Calu3 (cell line): ENCODE results near the gene KRTAP3-1. TPM values are rescaled to one million over a fixed set of nuclear protein-coding genes. Genes with fewer than 3 reads are reported as not detected.

Experiments
- BruUV-seq: library from RNA; stranded (reverse); fragments of 400-500 nt; replicated peaks from 2 replicates; lab custom pipeline; 2021; lab: Mats Ljungman, UMichigan
- CTCF ChIA-PET: fragments of 300-600 bp; sonication (Branson Sonifier 250); formaldehyde crosslinking; loops from one replicate; lab custom pipeline; 2022; ENCODE audit warnings: antibody characterized with exemption; lab: Charles Lee
- DNase-seq: peaks from one replicate; pipeline ENCODE4 v3.0.0; 2022
- H3K27ac Mint-ChIP-seq: one replicate; pipeline ENCODE4 v1.8.0; 2022; ENCODE audit warnings: mixed read lengths; ENCODE audit not compliant: unreplicated experiment
- H3K27me3 Mint-ChIP-seq: one replicate; pipeline ENCODE4 v1.8.0; 2022; ENCODE audit warnings: mixed read lengths; ENCODE audit not compliant: unreplicated experiment
- H3K36me3 Mint-ChIP-seq: one replicate; pipeline ENCODE4 v1.8.0; 2022; ENCODE audit warnings: mild to moderate bottlenecking, moderate library complexity, mixed read lengths; ENCODE audit not compliant: insufficient read depth, unreplicated experiment
- H3K4me1 Mint-ChIP-seq: one replicate; pipeline ENCODE4 v1.8.0; 2022; ENCODE audit warnings: mild to moderate bottlenecking, low read depth, mixed read lengths; ENCODE audit not compliant: unreplicated experiment
- H3K4me3 Mint-ChIP-seq: one replicate; pipeline ENCODE4 v1.8.0; 2022; ENCODE audit warnings: mild to moderate bottlenecking, low read depth, moderate library complexity, mixed read lengths; ENCODE audit not compliant: unreplicated experiment
- H3K9me3 Mint-ChIP-seq: one replicate; pipeline ENCODE4 v1.8.0; 2022; ENCODE audit warnings: low read depth, mixed read lengths; ENCODE audit not compliant: unreplicated experiment
- CTCF ChIP-seq: fragments of 200-600 bp; IDR thresholded peaks from one replicate; pipeline ENCODE4 v1.8.0; 2022; ENCODE audit warnings: antibody characterized with exemption; ENCODE audit not compliant: unreplicated experiment
- intact Hi-C: fragments of 100-400 bp; cut with micrococcal nuclease; formaldehyde crosslinking; loops from one replicate; pipeline ENCODE4 v1.10.0; 2022; ENCODE audit not compliant: unreplicated experiment
- total RNA-seq: library from RNA; stranded (reverse); gene quantifications from 2 replicates; pipeline ENCODE4 v1.2.3, GENCODE V29; 2022

The KRTAP3-1 gene
- total RNA-seq, 1 experiment from 2014 or later = not detected

- no TSS peak for BruUV-seq
- intact Hi-C loops = no loop called here
- Mint-ChIP-seq H3K27me3 (no peaks in the 10 kb centered on the region), H3K4me3 (no peak overlapping the region), H3K27ac (no peak overlapping the region), H3K36me3 (no peaks in the 10 kb centered on the region), H3K4me1 (peaks cover 59% of the 10 kb centered on the region), H3K9me3 (peaks cover 4% of the 10 kb centered on the region)
- CTCF ChIA-PET = interaction anchor here (0.6 to 2.2 kb wide), 11 partner anchors 12 to 505 kb away, joined by 3 to 6 read pairs (median 3); partner anchors contain the start of gene KRTAP2-3
- TF ChIP-seq CTCF = no peak
- DNase-seq = no peak
Measured at GRCh38 chr17:41013606-41014005, 4.7 kb upstream of the KRTAP3-1 start.

GRCh38 chr17:41013181-41013580, 4.3 kb upstream of the KRTAP3-1 start:
- no peak for TF ChIP-seq CTCF
- Mint-ChIP-seq H3K27ac (peak overlapping the region; percentile 6), H3K27me3 (no peaks in the 10 kb centered on the region), H3K4me1 (peaks cover 63% of the 10 kb centered on the region), H3K36me3 (no peaks in the 10 kb centered on the region), H3K4me3 (no peak overlapping the region), H3K9me3 (peaks cover 4% of the 10 kb centered on the region)
- intact Hi-C loops = no loop called here
- no TSS peak for BruUV-seq
- CTCF ChIA-PET = interaction anchor here (1.1 to 2.2 kb wide), 4 partner anchors 13 to 78 kb away, joined by 3 to 6 read pairs (median 4); partner anchors contain the start of gene KRTAP2-3
- no peak for DNase-seq

GRCh38 chr17:41012326-41013120, 3.6 kb upstream of the KRTAP3-1 start:
- DNase-seq = no peak
- peak overlapping the region; percentile 6 for H3K27ac Mint-ChIP-seq
- BruUV-seq = no TSS peak

GRCh38 chr17:41010441-41010840, 1.5 kb upstream of the KRTAP3-1 start:
- Mint-ChIP-seq H3K9me3 (peaks cover 4% of the 10 kb centered on the region), H3K4me3 (no peak overlapping the region), H3K27me3 (no peaks in the 10 kb centered on the region), H3K36me3 (no peaks in the 10 kb centered on the region), H3K4me1 (peaks cover 52% of the 10 kb centered on the region), H3K27ac (no peak overlapping the region)
- no TSS peak for BruUV-seq
- no peak for TF ChIP-seq CTCF
- intact Hi-C loops = no loop called here
- CTCF ChIA-PET = interaction anchor here (0.6 to 1.7 kb wide), 6 partner anchors 10 to 101 kb away, joined by 3 to 6 read pairs (median 4); partner anchors contain the start of gene KRT23
- DNase-seq = no peak

More at GRCh38 chr17:41012326-41013120, 3.6 kb upstream of the KRTAP3-1 start:
- TF ChIP-seq CTCF = no peak
- H3K36me3 Mint-ChIP-seq = no peaks in the 10 kb centered on the region
- peaks cover 4% of the 10 kb centered on the region for H3K9me3 Mint-ChIP-seq
- no peaks in the 10 kb centered on the region for H3K27me3 Mint-ChIP-seq
- intact Hi-C loops = no loop called here
- peaks cover 66% of the 10 kb centered on the region for H3K4me1 Mint-ChIP-seq
- H3K4me3 Mint-ChIP-seq = no peak overlapping the region
- CTCF ChIA-PET = interaction anchor here (1.1 to 1.8 kb wide), 3 partner anchors 13 to 66 kb away, joined by 3 to 5 read pairs (median 3); partner anchors contain the start of gene KRTAP2-3
